SJCRH30 (cell line): ENCODE measurements around the gene ZBTB48. TPM values are rescaled to one million over a fixed set of nuclear protein-coding genes. Genes with fewer than 3 reads are reported as not detected.
"Not testable (repeated sequence)": the region's sequence is repeated elsewhere in the genome, so short reads cannot be mapped to it uniquely, and the experiment has no call there.

Experiments
- DNase-seq, 2 experiments: peaks; one replicate each; pipeline ENCODE4 v3.0.0-alpha.2; 2015 to 2020
- H3K27ac ChIP-seq: fragments of 250-450 bp; sonication (Bioruptor Pico); 2 replicates; pipeline ENCODE4 v1.5.1; 2020; ENCODE audit warnings: mild to moderate bottlenecking, moderate library complexity
- H3K27me3 ChIP-seq: fragments of 250-450 bp; sonication (Bioruptor Pico); 2 replicates; pipeline ENCODE4 v1.5.1; 2020; ENCODE audit warnings: mild to moderate bottlenecking, moderate library complexity
- H3K36me3 ChIP-seq: fragments of 250-450 bp; sonication (Bioruptor Pico); 2 replicates; pipeline ENCODE4 v1.5.1; 2020; ENCODE audit warnings: mild to moderate bottlenecking, moderate library complexity
- H3K4me1 ChIP-seq: fragments of 250-450 bp; sonication (Bioruptor Pico); 2 replicates; pipeline ENCODE4 v1.5.1; 2020; ENCODE audit warnings: mild to moderate bottlenecking, moderate library complexity
- H3K4me3 ChIP-seq: fragments of 250-450 bp; sonication (Bioruptor Pico); 2 replicates; pipeline ENCODE4 v1.5.1; 2020; ENCODE audit warnings: mild to moderate bottlenecking, moderate library complexity
- H3K9me3 ChIP-seq: fragments of 250-450 bp; sonication (Bioruptor Pico); replicated peaks from 2 replicates; pipeline ENCODE4 v1.5.1; 2020; ENCODE audit warnings: mild to moderate bottlenecking, moderate library complexity
- total RNA-seq: library from RNA; depleted of rRNA; stranded (reverse); fragments of >200 nt; shearing (Covaris generic); gene quantifications from 2 replicates; pipeline ENCODE4 v1.2.3, GENCODE V29; 2014

The ZBTB48 gene
- total RNA-seq, 1 experiment from 2014 or later: 25.2 TPM

DNA sequence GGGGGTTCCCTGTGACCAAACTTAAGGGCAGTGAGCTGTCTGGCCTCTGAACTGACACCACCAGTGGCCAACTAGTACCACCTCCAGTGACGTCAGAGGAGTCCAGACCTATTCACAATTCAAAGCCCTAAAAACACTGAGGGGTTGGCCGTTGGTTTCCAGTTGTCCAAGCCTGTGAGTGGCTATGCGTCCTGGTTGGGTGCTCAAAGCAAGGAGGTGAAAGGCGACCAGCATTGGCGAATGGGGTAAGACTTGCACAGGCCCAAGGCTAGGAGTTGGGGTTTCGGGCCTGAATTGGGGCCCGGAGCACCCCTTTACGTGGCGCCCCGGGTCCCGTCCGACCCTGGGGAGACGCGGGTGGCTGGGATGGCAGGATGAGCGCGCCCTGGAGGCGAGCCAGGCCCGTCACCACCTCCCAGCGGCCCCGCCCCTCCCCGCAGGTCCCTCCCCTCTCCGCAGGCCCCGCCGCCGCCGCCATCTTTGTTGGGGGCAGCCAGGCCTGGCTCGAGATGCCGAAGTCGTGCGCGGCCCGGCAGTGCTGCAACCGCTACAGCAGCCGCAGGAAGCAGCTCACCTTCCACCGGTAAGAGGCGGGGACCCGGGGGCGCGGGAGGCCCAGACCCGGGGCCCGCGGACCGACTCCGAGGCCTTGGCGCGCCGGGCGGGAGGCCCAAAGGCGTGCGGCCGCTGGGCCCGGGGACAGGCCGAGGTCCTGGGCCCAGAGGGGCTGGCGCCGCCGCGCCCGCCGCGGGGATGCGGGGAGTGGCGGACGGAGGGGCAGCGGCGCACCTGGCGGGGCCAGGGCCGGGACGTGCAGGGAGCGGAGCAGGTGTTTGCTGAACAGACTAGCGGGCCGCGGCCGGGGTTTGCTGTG is 45.2 kb downstream of the ZBTB48 start, which contains the start of gene THAP3:
Gene THAP3 (plus strand): TSS at position 159 of the 874 bp plus-strand sequence. CDS start 351 bp downstream, at position 510.
- Histone ChIP-seq H3K27ac (peak within 1 kb of the TSS; percentile 65), H3K4me1 (peaks cover 28% of the 10 kb centered on the region), H3K4me3 (peak within 1 kb of the TSS; percentile 76), H3K9me3 (no peaks in the 10 kb centered on the region), H3K36me3 (peaks cover 57% of the 10 kb centered on the region), H3K27me3 (no peaks in the 10 kb centered on the region)
- DNase-seq: peak; percentile 93 to 95

DNA sequence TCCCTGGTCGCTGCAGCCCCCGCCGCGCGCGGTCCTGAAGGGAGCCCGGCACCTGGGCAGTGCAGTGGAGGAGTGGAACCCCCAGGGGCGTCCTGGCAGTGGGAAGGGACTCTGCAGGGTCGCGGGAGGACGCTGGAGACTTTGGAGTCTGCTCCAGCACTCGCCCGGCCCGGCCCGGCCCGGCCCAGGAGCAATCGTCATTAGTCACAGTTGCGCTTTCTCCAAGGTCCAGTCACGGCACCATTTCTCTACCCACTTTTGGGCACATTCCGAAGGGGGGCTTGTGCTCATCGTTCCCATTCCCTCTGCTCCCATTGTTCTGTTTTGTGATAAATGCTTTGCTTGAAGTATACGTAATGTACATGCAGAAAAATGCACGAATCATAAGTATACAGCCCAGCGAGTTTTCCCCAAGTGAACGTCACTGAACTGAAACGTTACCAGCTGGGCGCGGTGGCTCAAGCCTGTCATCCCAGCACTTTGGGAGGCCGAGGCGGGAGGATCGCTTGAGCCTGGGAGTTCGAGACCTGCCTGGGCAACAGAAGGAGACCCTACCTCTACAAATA is 45.9 kb downstream of the ZBTB48 start:
- peak overlapping the region; percentile 76 for H3K4me3 ChIP-seq
- peaks cover 28% of the 10 kb centered on the region for H3K4me1 ChIP-seq
- no peak overlapping the region for H3K27ac ChIP-seq
- H3K27me3 ChIP-seq: no peaks in the 10 kb centered on the region
- no peaks in the 10 kb centered on the region for H3K9me3 ChIP-seq
- H3K36me3 ChIP-seq: peaks cover 56% of the 10 kb centered on the region
- DNase-seq: peak in 1 of 2 experiments; percentile 45

DNA sequence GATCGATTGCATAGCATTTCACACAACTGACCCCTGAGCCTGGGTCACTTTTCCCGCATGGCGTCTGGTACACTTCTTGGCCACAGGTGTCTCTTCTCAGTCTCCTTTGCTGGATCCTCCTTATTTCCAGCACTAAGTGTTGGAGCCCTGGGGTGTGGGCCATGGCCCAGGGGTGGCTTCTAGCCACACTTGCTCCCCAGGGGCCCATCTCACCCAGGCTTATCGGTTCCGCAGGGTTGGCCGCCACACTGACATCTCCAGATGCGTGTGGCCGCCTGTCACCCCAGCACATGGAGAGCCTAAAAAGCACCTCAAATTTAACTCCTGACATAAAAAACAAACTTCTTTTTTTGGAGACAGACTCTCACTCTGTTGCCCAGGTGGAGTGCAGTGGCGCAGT is 47.2 kb downstream of the ZBTB48 start:
- peaks cover 28% of the 10 kb centered on the region for H3K4me1 ChIP-seq
- H3K27ac ChIP-seq: no peak overlapping the region
- no peak overlapping the region for H3K4me3 ChIP-seq
- peaks cover 54% of the 10 kb centered on the region for H3K36me3 ChIP-seq
- DNase-seq: no peak
- H3K27me3 ChIP-seq: no peaks in the 10 kb centered on the region
- no peaks in the 10 kb centered on the region for H3K9me3 ChIP-seq

DNA sequence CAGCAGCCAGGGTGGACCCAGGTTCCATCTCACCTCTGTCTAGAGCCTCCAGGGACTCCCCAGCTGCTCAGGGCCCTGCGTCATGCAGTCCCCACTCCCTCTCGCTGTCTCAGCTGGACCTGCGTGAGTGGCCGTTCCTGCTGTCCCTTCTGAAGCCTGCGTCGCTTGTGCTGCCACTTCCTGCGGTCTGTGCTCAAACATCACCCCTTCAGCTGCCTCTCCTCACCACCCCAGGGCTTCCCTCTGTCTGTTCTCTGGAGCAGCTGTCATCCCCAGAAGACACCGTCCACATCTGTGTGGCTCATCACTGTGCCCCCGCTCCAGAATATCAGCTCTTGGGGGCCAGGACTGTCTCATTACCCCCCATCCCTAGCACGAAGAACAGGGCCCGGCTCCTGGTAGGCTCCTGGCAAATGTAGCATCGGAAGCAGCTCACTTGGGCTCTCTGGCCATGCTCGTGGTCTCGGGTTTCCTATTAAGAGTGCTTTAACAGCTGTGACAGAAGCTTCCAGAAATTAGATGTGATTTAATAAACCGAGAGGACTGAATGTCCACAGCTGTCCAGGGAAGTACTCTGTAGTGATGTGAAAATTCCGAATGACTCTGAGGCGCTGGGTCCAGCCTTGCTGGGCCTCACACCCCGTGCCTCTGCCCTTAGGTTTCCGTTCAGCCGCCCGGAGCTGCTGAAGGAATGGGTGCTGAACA is 48.2 kb downstream of the ZBTB48 start:
- peak overlapping the region; percentile 10; the same call in 1 of the 2 replicates for H3K27ac ChIP-seq
- no peaks in the 10 kb centered on the region for H3K27me3 ChIP-seq
- H3K36me3 ChIP-seq: peaks cover 53% of the 10 kb centered on the region
- H3K9me3 ChIP-seq: no peaks in the 10 kb centered on the region
- no peak overlapping the region for H3K4me3 ChIP-seq
- peak; percentile 38 to 65 for DNase-seq
- H3K4me1 ChIP-seq: peaks cover 27% of the 10 kb centered on the region

DNA sequence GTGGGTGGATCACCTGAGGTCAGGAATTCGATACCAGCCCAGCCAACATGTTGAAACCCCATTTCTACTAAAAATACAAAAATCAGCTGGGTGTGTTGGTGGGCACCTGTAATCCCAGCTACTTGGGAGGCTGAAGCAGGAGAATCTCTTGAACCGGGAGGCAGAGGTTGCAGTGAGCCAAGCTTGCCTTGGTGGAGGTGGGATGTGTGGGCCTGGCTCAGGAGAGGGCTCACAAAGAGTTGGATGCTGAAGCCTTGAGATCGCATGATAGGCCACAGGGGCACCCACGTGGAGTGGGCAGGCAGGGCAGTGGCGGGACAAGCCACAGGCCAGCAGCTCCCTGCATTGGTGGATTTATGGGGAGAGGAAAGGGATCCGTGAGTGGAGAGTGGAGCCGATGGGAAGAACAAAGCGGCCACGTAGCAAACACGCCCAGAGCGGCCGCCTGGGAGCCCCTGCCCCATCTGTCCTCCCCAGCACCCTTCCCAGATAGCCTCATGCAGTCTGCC is 49.2 kb downstream of the ZBTB48 start:
- Histone ChIP-seq H3K4me1 (peaks cover 29% of the 10 kb centered on the region), H3K9me3 (no peaks in the 10 kb centered on the region), H3K27me3 (no peaks in the 10 kb centered on the region), H3K36me3 (peaks cover 57% of the 10 kb centered on the region), H3K4me3 (no peak overlapping the region), H3K27ac (no peak overlapping the region)
- no peak for DNase-seq

DNA sequence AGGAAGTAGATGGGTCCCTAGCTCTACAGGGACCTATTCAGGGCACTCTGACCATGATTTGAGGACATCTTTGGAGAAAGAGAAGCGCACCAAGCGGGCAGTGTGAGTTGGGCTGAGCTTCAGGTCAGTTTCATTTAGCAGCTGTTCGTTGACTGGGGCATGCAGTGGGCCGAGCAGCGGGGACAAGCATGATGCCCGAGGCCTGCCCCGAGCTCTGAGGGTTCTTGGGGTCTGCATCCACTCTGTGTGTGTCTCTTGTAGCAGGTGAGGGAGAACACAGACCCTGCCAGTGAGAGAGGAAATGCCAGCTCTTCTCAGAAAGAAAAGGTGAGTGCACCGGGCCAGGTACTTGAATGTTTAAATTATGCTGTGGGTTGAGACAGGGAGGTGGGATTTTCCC is 50.2 kb downstream of the ZBTB48 start:
- DNase-seq: no peak
- H3K36me3 ChIP-seq: peaks cover 60% of the 10 kb centered on the region
- no peak overlapping the region for H3K27ac ChIP-seq
- H3K4me3 ChIP-seq: no peak overlapping the region
- no peaks in the 10 kb centered on the region for H3K27me3 ChIP-seq
- peaks cover 36% of the 10 kb centered on the region for H3K4me1 ChIP-seq
- no peaks in the 10 kb centered on the region for H3K9me3 ChIP-seq

DNA sequence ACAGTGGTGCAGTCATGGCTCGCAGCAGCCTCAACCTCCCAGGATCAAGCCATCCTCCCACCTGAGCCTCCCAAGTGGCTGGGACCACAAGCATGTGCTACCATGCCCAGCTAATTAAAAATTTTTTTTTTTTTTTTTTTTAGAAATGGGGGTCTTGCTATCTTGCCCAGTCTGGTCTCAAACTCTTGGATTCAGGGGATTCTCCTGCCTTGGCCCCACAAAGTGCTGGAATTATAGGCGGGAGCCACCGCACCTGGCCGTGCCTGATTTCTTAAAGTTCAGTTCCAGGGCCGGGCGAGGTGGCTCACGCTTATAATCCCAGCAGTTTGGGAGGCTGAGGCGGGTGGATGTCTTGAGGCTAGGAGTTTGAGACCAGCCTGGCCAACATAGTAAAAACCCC is 51.3 kb downstream of the ZBTB48 start:
- DNase-seq: no peak
- no peak overlapping the region for H3K27ac ChIP-seq
- peaks cover 39% of the 10 kb centered on the region for H3K4me1 ChIP-seq
- H3K4me3 ChIP-seq: no peak overlapping the region
- H3K36me3 ChIP-seq: peaks cover 71% of the 10 kb centered on the region
- H3K27me3 ChIP-seq: no peaks in the 10 kb centered on the region
- H3K9me3 ChIP-seq: no peaks in the 10 kb centered on the region

DNA sequence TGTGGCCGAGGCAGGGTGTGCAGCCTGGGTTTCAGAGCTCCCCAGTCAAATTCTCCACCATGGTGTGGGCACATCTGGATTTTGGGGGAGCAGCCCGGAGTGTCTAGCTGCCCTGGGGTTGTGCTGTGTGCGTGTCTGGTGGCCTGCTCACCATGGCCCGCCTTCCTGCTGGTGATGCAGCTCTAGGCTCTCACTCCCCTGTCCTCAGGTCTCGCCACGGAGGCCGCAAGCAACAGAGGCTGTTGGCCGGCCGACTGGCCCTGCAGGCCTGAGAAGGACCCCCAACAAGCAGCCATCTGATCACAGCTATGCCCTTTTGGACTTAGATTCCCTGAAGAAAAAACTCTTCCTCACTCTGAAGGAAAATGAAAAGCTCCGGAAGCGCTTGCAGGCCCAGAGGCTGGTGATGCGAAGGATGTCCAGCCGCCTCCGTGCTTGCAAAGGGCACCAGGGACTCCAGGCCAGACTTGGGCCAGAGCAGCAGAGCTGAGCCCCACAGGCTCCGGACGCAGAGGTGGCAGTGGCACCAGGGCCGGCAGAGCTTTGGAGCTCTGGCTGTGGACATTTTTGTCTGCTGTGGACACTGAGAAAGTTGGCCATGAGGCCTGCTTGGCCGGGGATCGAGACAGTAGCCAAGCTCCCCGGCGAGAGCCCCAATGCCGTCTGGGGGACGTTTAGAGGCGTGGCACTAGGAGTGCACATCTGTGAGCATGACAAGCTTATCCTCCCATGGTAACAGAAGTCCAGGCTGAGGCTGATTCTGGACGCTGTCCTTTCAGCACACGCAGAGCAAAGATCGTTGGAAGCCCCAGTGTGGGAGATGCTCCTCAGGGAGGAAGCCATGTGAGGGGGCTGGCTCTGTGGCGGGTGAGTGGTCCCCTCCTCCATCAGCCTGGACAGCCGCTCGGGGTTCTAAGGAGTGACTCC is 53.1 kb downstream of the ZBTB48 start:
- no peaks in the 10 kb centered on the region for H3K9me3 ChIP-seq
- peaks cover 77% of the 10 kb centered on the region for H3K36me3 ChIP-seq
- H3K4me1 ChIP-seq: peaks cover 43% of the 10 kb centered on the region

DNA sequence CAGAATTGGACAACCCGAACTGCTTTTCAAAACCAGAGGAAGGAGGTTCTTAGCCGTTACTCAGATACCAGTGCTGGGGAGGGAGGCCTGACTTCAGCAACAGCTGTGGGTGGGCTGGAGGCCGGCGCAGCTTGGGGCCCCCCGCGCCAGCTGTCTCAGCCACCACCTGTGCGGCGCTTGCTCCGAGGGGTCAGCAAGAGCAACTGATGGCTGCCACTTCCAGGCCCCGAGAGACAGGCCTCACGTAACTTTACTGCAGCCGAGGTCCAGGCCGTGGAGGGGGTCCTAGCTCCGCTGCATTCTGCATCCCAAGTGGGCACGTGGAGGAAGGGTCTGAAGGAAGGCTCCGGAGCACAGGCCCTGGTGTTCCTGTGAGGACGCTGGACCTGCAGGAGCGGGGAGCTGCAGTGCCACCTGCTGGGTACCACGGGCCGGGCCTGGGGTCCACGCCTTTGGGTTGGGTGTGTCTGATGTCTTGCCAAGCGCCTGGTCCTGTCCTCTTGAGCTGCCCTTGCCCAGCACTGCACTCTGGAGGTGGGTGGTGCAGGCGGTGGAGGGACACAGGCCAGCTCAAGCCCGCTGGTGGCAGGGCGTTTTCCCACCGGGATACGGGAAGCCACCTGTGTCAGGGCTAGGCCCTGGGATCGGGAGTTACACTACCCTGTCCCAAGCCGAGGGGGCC is 54.7 kb downstream of the ZBTB48 start:
- Histone ChIP-seq H3K27ac (peak overlapping the region; percentile 35), H3K27me3 (no peaks in the 10 kb centered on the region), H3K4me3 (no peak overlapping the region), H3K4me1 (peaks cover 38% of the 10 kb centered on the region), H3K36me3 (peaks cover 78% of the 10 kb centered on the region), H3K9me3 (no peaks in the 10 kb centered on the region)
- DNase-seq: peak; percentile 91

More for the DNA sequence above, 53.1 kb downstream of the ZBTB48 start:
- Histone ChIP-seq H3K27ac (no peak overlapping the region), H3K27me3 (no peaks in the 10 kb centered on the region), H3K4me3 (no peak overlapping the region)
- no peak for DNase-seq

DNA sequence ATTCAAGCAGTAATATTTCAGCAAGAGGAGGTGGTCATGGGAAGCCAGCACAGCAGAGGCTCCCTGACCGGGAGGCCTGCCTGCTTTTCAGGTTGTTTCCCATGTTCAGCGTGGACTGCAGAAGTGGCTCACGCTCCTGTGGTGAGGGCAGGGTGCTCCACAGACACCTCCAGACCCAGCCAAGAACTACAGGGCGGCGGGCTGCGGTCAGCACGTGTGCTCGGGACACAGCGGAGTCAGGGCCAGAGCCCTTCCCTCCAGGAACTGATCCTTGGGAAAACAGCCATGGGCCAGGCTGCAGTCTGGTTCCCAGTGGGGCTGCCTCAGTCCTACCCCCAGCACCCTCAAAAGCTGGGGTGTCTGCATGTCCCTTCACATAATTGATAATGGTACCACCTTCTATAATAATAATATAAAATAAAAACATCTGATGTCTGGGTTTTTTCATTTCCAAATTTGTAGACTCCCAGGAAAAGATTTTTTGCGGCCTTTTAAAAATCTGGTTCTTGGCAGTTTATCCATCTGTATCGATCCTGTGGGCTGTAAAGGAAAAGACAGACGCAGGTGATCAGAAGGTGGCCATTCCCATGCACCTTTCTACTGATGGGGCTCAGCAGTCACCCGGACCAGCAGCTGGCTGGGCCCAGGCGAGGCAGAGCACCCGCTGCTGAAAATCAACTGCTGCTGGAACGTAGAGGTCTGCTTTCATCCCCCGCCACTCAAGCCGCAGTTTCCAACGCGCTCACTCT is 55.5 kb downstream of the ZBTB48 start:
- no peak overlapping the region for H3K4me3 ChIP-seq
- no peaks in the 10 kb centered on the region for H3K9me3 ChIP-seq
- DNase-seq: no peak
- peaks cover 77% of the 10 kb centered on the region for H3K36me3 ChIP-seq
- no peak overlapping the region for H3K27ac ChIP-seq
- H3K27me3 ChIP-seq: no peaks in the 10 kb centered on the region
- peaks cover 38% of the 10 kb centered on the region for H3K4me1 ChIP-seq

DNA sequence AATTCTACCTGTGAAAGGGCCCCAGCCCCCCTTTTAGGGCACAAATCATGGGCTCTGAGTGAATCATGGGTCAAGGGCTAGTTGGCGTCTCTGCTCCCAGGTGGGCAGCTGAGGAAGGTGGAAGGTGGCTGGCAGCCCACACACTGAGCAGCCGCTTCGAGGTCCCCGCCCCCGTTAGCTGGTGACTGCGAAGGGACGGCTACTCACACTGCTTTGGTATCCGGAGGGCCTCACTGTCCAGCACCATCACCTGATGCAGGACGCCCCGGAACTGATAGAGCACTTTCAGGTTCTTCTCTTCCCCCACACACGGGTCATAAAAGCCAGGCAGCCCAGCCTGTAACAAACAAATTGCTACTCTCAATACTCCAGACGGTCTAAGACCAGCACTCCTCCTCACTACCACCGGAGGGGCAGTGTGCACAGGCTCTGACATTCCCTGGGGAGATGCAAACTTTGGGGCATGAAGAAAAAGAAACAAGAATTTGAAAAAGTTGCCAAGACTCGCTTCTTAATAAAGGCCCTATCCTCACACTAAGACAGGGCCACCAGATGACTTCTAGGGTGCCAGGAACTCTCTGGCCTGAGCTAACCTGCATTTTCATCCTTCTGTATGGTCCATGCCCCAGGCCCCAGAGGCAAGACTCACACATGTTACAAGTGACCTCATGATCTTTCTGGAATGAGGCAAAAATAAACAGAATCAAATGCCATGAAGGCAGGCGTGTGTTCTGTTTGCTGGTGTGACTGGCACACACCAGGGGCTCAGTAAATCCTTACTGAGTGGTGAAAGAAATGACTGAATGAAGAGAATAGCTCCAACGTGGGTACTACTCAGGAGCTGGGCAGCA is 56.3 kb downstream of the ZBTB48 start:
- H3K36me3 ChIP-seq: peaks cover 79% of the 10 kb centered on the region
- H3K27ac ChIP-seq: no peak overlapping the region
- H3K4me1 ChIP-seq: peaks cover 38% of the 10 kb centered on the region
- H3K9me3 ChIP-seq: no peaks in the 10 kb centered on the region
- no peaks in the 10 kb centered on the region for H3K27me3 ChIP-seq
- DNase-seq: no peak
- no peak overlapping the region for H3K4me3 ChIP-seq

DNA sequence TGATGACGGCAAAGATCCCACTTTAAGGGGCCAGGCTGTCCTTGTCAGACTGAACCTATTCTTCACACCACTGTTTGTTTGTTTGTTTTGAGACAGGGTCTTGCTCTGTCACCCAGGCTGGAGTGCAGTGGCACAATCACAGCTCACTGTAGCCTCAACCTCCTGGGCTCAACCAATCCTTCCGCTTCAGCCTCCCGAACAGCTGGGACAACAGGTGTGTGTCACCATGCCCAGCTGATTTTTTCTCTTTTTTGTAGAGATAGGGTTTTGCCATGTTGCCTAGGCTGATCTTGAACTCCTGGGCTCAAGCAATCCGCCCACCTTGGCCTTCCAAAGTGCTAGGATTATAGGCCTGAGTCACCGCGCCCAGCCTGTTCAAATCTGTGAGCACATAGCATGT is 57.0 kb downstream of the ZBTB48 start:
- peaks cover 38% of the 10 kb centered on the region for H3K4me1 ChIP-seq
- not testable (repeated sequence) for H3K27me3 ChIP-seq, H3K27ac ChIP-seq, H3K4me3 ChIP-seq, H3K9me3 ChIP-seq
- peaks cover 80% of the 10 kb centered on the region for H3K36me3 ChIP-seq
- peak in 1 of 2 experiments; percentile 43 for DNase-seq
